ENCODE measurements around the gene SNAPC4.
"Not testable (repeated sequence)": the region's sequence is repeated elsewhere in the genome, so short reads cannot be mapped to it uniquely, and the experiment has no call there.

The SNAPC4 gene

DNA sequence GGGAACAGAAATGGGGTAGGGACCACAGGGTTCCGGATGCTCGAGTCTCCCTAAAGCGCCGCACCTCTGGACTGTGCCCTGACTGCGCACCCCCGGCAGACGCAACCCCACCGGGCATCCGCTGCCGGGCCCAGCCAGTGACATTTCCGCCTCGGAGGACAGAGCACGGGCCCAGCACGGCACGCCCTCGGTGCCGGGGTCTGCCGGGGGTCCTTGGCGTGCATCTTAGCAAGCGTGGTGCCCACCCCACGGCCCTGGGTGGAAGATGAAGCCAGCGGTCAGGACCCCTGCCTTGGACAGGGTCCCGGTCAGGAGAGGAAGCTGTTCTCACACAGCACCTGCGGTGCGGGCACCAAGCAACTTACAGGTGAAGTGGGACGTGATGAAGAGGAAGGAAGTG is 32.6 kb upstream of the SNAPC4 start:
- no peak for DNase-seq (ENCODE audit: low read depth, low spot score)

DNA sequence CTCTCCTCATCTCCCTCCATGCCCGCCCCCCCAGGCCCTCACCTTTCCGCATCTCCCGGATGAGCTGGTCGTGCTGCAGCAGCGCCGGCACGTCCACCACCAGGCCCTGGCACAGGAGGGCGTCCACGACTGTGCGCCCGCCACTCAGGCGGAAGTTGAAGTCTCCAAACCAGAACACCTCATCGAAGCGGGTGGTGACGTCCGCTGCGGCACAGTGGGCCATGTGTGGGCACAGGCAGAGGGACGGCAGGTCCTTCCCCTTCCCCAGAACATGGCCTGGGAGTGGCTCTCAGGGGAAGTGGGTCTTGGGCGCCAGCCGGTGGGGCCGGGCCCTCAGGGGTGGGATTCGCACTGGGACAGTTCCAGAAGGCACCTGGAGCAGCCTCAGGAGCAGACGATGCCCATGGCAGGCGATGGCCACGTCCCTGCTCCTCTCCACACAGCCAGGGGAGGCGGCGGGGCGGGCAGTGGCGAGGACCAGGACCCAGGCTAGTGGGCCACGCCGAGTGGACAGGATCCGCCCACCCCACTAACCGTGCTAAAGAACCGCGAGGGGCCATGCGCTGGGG is 31.9 kb upstream of the SNAPC4 start:
- DNase-seq (ENCODE audit: low read depth, low spot score): no peak

DNA sequence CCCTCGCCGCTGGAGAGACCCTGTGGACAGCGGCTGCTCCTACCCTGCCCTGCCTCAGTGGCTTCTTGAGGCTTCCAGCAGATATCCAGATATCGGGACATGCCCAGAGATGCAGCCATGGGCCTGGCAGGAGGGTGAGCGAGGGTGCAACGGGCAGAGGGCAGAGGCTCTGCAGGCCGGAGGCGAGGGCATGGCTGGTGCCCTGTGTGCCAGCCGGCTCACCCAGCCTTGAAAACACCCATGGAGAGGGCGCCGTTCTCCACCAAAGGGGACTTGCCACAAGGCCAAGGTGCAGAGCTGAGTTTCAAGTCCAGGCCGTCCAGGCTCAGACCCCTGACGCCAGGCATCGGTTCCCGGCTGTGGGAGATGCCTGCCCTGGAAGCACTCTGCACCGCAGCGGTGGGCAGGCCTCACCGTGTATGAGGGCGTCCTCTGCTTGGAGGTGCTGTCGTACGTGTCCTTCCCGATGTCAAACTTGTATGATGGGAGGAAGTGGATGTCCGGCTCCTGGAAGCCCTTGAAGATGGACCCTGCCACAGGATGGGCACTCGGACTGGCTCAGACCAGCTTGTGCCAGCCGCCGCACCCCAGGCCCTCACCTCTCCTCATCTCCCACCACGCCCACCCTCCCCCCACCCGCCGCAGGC is 30.7 kb upstream of the SNAPC4 start:
- DNase-seq (ENCODE audit: low read depth, low spot score): no peak

DNA sequence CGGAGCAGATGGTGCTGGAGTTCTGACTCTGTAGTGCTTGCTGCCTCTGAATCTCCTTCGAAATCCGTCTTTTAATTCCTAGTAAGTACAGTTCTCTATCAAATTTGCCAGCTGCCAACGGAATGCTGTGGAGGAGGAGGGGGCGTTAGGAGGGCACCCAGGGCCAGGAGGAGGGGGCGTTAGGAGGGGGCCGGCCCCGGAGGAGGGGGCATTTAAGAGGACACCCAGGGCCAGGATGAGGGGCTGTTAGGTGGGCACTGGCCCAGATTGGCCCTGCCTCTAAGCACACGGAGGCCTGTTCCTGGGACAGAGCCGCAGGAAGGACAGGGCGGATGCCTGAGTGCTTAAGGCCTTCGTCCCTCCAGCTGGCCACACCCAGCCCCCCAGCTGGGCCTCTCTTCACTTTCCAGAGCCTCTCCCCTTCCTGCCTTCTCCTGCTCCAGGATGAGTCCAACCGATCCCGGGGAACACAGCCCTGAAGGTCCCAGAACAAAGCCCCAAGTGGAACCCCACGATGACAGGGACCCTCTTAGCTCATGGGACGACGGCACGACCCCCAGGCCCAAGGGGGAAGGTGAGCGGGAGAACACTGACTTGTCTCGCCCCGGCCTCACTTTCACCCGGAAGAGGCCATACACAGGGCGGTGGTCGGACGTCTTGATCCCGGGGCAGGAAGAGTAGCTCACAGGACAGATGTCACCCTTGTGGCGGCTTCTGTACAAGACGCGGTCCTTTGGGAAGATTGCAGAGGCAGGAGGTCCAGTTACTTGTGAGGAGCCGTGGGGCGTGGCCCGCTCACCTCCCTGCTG is 29.9 kb upstream of the SNAPC4 start:
- no peak for DNase-seq (ENCODE audit: low read depth, low spot score)

DNA sequence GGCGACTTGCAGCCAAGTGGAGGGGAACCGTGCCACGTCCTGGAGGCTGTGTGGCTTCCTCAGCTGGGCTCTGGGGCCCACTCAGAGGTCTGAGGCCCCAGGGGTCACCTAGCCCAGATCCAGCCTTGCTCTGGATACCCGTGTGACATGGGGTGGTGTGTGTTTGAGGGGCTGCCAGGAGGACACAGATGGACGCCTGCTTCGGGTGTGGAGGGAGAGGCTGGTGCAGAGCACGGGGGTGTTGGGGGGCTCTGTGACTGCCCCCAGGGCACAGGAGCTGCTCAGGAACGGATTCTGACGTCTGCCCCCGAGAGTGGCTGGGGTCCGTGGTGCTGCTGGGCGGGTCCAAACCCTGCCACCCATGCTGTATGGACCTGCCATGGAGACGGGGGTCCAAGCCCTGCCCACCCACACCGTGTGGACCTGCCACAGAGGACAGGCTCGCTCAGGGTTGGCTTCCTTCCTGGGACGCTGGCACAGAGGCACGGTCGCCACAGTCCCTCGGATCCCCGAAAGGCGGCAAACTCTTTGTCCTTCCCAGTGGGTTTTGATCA is 29.2 kb upstream of the SNAPC4 start:
- DNase-seq (ENCODE audit: low read depth, low spot score): no peak

DNA sequence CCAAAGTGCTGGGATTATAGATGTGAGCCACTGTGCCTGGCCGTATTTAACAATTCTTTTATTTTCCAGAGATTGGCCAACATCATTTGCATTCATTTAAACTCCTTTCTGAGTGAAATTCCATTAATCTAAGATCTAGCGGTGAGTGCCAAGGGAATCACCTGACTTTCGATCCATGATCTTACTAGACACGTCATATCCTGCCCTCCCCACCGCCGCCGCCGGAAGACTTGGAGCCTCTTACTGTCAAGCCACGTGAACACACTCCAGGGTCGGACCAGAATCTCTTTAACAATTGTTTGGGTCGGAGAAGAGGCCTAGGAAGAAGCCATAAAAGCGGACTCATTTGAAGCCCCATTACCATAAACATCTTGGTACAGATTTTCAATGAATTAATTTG is 26.8 kb upstream of the SNAPC4 start:
- DNase-seq (ENCODE audit: low read depth, low spot score): no peak

DNA sequence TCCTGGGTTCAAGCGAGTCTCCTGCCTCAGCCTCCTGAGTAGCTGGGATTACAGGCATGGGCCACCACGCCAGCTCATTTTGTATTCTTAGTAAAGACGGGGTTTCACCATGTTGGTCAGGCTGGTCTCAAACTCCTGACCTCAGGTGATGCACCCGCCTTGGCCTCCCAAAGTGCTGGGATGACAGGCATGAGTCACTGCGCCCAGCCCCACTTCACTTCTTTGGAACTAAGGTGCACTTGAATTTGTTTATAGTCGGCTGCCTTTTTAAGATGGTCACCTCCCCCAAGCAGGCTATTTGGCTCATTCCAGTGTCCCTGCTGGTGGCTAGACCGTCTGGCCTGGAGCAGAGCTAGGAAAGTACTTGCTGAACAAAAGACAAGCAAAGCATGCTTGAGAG is 25.4 kb upstream of the SNAPC4 start:
- DNase-seq (ENCODE audit: low read depth, low spot score): not testable (repeated sequence)

DNA sequence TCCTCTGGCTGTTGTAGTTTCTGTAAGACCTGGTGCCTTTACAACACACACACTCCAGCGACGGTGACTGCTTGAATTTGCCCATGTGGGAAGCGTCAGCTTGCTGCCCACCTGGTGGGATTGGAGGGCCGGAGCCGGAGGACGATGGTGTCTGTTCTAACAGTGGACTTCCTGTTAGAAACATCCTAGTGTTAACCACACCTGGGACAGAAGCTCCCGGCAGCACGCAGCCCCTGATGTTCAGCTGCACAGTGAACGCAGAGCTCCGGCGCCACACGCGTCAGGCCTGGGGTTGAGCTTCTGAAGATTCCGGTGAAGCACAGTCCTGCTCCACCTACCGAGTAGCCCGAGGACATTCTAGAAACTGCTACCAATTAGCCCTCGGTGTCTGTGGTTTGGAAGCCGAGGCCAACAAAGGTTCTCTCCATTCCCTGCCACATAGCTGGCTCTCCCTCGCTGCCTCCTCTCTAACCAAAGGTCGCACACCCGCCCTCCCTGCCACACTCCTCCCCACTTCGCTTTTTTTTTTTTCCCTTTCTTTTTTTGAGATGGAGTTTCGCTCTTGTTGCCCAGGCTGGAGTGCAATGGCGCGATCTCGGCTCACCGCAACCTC is 24.9 kb upstream of the SNAPC4 start:
- no peak for DNase-seq (ENCODE audit: low read depth, low spot score)

DNA sequence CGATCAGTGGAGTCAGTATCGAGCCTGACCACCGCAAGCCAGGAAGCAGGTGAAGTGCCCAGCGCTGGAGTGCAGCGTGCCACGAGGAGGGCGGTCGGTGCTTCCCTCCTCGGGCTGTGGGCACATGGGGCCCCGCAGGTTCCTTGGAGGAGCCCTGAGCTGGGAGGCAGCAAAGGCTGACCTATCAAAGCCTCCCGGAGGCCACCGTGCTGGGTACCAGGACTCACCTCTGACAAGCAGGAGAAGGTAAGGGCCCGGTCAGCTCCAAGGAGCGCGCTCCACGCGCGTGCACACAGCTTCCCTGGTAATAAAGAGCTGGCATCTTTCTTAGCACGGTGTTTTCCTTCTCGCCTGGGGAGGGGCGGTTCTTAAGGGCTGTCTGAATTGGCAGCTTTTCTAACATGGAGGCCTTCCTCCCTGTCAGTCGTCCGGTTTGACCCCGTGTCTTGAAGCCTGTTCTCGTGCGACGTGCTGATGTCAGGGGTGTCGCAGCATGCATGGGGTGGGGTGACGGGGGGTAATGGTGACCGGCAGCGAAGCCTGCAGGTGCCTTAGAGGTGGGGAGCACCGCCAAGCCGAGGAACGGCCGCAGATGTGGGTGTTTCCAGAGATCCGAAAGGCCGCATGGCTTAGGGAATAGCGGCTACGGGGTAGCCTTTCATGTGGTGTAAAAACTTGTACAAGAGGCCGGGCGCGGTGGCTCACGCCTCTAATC is 23.6 kb upstream of the SNAPC4 start:
- no peak for DNase-seq (ENCODE audit: low read depth, low spot score)

DNA sequence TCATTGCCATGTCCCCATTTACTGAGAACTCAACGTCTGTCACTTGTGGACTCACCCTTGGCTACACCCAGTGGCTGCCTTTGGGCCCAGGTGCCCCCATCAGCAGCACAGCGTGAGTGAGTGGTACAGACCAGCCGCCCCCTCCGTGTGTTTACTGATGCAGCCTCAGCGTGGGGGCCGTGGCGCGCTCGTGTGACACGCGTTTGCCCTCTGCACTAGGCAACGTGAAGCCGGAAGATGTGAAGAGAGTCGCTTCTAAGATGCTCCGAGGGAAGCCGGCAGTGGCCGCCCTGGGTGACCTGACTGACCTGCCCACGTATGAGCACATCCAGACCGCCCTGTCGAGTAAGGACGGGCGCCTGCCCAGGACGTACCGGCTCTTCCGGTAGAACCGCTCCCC is 22.9 kb upstream of the SNAPC4 start:
- no peak for DNase-seq (ENCODE audit: low read depth, low spot score)

DNA sequence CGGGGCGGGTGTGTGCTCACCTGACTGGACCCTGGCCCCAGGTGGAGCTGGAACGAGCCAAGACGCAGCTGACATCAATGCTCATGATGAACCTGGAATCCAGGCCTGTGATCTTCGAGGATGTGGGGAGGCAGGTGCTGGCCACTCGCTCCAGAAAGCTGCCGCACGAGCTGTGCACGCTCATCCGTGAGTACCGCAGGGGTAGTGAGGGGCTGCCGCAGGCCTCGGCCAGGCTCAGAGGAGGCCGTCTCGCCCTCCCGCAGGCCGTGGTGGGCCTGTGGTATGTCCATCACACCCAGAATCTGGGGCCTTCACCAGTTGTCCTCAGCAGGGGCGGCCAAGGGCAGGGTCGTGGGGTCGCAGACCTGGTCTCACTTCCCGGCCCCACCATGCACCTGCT is 21.8 kb upstream of the SNAPC4 start:
- DNase-seq (ENCODE audit: low read depth, low spot score): no peak

DNA sequence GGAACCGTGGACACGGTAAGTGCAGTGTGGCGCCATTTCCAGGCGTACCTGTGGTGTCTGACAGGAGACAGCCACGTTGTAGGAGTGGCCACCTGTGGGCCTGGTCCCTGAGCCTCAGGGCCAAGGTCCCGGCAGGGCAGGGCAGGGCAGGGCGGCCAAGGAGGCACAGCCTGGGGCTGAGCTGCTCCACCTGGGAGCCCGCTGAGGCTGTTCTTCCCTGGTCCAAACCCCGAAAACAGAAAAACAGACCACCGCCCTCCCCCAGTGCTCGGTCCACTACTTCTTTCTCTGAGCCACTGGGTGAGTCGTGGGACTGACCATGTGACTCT is 19.1 kb upstream of the SNAPC4 start:
- no peak for DNase-seq (ENCODE audit: low read depth, low spot score)

DNA sequence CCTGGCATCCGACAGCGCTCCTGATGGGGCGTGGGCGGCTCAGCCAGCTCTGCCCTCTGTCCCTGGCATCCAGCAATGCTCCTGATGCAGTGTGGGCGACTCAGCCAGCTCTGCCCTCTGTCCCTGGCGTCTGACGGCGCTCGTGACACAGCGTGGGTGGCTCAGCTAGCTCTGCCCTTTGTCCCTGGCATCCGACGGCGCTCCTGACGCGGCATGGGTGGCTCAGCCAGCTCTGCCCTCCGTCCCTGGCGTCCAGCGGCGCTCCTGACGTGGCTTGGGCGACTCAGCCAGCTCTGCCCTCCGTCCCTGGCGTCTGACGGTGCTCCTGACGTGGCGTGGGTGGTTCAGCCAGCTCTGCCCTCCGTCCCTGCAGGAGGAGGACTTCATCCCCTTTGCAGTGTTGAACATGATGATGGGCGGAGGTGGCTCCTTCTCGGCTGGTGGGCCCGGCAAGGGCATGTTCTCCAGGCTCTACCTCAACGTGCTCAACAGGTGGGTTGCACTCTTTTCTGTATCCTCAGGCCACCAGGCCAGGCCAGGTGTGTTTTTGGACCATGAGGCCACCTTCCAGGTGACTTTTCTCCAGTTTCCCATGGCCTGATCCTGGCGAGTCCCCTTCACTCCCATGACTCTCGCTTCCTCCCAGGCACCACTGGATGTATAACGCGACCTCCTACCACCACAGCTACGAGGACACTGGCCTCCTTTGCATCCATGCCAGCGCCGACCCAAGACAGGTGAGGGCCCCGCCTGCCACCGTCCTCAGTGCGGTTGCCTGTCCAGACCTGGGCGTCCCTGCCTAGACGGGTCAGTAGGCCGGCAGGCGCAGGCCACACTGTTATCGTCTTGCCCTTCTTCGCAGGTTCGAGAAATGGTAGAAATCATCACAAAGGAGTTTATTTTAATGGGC is 18.5 kb upstream of the SNAPC4 start:
- DNase-seq (ENCODE audit: low read depth, low spot score): no peak

DNA sequence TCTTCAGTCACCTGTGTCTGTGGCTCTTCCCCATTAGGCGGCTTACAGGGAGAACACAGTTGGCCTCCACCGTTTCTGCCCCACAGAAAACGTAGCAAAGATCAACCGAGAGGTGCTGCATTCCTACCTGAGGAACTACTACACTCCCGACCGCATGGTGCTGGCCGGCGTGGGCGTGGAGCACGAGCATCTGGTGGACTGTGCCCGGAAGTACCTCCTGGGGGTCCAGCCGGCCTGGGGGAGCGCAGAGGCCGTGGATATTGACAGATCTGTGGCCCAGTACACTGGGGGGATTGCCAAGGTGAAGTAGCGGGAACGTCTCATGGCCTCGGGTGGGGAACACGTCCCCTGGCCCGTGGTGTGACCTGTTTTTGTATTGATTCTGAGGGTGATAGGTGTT is 16.9 kb upstream of the SNAPC4 start:
- DNase-seq (ENCODE audit: low read depth, low spot score): no peak

DNA sequence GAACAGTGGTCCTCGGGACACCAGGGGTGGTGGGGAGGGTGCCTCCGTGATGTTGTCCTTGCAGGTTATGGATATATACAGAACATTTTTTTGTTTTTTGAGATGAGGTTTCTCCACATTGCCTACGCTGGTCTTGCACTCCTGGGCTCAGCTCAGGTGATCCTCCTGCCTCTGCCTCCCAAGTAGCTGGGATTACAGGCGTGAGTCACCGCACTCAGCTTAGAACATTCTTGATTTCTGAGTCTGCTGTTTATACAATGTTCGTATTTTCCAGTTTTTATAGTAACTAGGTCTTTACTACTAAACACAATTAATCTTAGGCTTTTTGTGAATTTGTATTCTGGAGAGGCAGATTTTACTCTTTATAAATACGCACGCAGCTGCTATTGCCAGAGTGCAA is 16.5 kb upstream of the SNAPC4 start:
- DNase-seq (ENCODE audit: low read depth, low spot score): no peak

DNA sequence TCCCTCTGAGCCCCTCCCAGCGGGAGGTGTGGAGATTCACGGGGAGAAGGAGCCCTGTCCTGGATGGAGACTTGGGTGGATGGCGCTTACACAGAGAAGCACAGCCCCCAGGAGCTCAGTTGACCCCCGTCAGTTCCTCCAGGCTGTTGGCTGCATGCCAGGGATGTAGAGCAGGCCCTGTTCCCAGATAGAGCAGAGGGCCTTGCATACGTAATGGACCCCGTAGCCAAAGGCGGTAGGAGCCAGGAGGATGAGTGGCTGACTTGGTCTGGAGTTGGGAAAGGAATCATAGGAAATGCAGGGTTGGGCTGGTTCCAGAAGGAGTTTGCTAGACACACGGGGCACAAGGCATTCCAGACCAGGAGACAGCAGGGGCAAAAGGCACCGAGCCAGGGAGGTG is 13.0 kb upstream of the SNAPC4 start:
- DNase-seq (ENCODE audit: low read depth, low spot score): no peak

DNA sequence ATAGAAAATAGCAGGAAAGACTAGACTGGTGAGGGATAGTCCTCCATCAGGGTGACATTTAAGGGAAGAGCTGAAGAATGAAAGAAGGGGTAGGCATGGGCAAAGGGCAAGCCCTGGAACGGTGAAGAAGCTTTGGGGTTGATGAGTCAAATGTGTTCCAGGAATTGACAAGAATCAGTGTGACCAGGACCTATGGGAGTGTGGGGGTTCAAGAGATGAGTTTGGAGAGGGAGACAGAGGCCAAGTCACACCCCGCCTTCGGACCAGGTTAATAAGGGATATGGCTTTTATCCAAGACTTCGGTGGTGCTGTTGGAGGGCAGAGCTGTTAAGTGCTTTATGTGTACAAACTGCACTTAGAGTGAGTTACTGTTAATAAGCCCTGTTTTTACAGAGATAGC is 11.4 kb upstream of the SNAPC4 start:
- no peak for DNase-seq (ENCODE audit: low read depth, low spot score)

DNA sequence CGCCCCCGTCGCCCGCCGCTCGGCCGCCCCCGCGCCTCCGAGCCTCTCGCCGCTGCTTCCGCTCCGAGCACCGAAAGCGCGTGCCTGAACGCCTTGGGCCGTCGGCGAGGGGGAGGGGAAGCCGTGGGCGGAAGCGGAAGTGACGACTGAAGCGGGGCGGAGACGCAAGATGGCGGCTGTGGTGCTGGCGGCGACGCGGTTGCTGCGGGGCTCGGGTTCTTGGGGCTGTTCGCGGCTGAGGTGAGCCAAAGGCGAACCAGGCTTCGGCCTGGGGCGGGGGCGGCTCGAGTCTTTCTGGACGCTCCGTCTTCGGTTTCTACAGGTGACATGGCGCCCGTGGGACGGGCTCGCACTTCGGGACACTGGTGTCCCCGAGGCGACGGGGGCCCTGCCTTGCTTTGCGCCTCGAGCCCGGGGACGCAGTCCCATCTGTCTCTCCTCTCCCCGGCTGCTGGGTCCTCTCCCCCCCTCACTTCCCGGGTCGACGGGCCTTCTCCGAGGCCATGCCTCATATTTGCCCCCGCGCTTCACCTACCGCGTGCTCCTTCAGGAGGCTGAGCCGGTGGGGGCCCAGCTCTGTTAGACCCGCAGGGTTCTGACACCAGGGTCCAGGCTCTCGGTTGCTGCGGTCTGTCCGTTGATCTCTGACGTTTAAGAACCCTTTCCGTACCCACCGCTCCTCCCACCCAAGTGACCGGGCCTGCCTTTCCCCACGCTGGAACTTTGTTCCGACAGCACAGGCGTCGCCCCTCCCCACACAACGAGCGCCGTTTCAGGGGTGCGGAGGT is 10.7 kb upstream of the SNAPC4 start, which contains the start of the genes ENTR1 and PMPCA:
Gene ENTR1, minus strand, starts transcription at position 115 of the 788 bp plus-strand sequence. CDS start 217 bp downstream, outside the sequence.
Gene PMPCA, plus strand, starts transcription at position 159 of the 788 bp plus-strand sequence. Its CDS starts 11 bp downstream, at position 170.
- peak; percentile 48 for DNase-seq (ENCODE audit: low read depth, low spot score)

DNA sequence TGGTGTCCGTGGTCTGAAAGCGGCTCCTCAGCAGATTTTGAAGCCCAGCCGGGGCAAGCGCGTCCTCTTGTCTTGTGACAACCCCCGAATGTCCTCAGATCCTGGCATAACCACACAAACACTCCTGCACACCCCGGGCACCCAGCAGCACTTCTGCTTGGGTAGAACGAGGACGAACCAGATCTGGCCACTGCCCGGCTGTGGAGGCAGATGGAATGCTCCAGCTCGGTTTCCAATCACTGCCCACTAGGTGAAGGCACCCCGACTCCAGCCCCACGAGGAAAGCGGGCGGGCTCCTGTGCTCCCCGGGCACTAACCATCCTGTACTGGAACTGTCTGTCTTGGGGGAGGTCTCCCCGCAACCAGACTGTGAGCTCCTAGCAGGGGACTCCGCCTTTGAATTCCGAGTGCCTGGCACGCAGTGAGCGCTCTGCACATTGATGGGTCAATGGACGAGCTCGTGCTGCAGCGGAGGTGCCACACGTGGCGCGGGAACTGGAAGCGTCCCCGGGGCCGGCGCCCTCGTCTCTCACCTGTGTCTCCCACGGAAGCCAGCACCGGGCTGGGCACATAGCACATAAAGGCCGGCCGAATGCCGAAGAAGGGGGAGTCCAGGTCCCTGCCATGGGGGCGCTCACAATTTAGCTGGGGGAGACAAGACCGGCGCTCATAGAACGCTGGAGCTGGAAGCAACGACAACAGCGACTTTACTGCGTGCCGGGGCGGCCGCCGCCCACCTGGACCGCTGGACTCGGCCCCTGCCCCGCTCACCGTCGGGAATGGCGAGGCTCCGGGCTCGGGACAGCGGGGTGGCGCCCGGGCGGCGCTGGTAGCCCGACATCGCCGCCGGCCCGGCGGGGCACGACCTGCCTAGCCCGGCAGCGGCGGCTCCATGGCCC is 9.8 kb upstream of the SNAPC4 start:
- DNase-seq (ENCODE audit: low read depth, low spot score): no peak
